Measurements from ENCODE around the gene SCAMP2.

DNA sequence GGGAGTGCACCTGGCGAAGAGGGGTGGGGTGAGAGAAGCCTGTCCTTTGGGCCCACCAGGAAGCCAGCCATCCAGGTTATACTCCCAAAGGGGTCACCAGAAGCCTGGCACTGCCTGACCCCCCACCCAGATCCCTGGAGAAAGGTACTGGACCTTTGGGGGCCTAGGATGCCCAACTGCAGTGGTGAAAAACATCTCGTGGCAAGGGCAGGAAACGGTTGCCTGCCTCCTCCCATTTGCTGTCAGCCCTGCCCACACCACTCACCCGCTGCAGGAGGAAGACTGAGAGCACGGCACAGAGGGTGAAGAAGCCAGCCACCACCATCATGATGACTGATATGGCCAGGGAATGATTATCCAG lies 28.0 kb downstream of the SCAMP2 start:
- no peak for TF ChIP-seq CTCF (conservative IDR thresholded peaks at IDR 0.05; ENCODE audit: low read depth in 2 of 2)
- no peak for TF ChIP-seq CREB1 (CRISPR knock-in tag; IDR thresholded peaks at IDR 0.05; ENCODE audit: low read depth)
- TF ChIP-seq, protein P1, sequence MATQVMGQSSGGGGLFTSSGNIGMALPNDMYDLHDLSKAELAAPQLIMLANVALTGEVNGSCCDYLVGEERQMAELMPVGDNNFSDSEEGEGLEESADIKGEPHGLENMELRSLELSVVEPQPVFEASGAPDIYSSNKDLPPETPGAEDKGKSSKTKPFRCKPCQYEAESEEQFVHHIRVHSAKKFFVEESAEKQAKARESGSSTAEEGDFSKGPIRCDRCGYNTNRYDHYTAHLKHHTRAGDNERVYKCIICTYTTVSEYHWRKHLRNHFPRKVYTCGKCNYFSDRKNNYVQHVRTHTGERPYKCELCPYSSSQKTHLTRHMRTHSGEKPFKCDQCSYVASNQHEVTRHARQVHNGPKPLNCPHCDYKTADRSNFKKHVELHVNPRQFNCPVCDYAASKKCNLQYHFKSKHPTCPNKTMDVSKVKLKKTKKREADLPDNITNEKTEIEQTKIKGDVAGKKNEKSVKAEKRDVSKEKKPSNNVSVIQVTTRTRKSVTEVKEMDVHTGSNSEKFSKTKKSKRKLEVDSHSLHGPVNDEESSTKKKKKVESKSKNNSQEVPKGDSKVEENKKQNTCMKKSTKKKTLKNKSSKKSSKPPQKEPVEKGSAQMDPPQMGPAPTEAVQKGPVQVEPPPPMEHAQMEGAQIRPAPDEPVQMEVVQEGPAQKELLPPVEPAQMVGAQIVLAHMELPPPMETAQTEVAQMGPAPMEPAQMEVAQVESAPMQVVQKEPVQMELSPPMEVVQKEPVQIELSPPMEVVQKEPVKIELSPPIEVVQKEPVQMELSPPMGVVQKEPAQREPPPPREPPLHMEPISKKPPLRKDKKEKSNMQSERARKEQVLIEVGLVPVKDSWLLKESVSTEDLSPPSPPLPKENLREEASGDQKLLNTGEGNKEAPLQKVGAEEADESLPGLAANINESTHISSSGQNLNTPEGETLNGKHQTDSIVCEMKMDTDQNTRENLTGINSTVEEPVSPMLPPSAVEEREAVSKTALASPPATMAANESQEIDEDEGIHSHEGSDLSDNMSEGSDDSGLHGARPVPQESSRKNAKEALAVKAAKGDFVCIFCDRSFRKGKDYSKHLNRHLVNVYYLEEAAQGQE (IDR thresholded peaks at IDR 0.05; ENCODE audit: unreplicated experiment) = no peak

Measured in GM23338 (cell line).